Stimulated activated CD8-positive, alpha-beta memory T cell treated with anti-CD3 and anti-CD28 coated beads, Interleukin-7, amount 100 ng/mL, for 24 hours (primary cell): ENCODE data around the gene NXPH1.

Experiments used
- DNase-seq: peaks from one replicate; pipeline ENCODE4 v3.0.0-alpha.2; 2020; ENCODE audit warnings: low read depth

The NXPH1 gene

DNA sequence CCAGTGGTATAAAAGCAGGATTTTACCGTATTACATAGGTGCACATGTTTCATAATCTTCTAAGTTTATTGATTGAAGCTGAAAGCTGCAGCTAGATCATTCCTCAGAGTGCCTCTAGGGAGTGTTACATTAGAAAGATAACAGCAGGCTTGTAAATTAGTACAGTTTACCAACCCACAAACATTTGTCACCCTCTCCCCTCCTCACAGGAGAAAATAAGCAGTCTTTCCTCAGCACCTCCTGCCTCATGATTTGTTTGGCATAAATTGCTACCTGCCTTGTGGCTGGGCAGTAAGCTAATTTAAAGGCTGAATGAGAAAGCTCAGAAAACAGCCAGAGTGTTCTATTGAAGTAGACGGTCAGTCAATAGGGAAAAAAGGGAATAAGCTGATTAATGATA, 74.2 kb downstream of the NXPH1 start:
- DNase-seq: no peak

DNA sequence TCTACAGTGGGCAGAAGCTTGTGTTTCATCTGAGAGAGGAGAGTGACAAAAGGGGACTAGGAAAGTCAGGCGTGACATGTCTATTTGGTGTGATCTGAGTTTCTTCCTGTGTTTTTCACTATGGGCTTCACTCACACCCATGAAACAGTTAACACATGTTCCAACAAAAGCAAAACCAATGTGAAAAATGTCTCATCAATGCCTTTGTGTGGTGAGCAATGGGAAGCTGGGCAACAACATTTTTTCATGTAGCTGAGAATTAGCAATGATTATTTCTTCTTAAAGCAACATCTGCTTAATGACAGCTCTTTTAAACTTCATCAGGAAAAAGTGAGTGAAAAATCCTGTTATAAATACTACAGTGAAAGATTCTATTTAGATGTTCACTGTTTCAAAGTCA, 76.2 kb downstream of the NXPH1 start:
- no peak for DNase-seq

DNA sequence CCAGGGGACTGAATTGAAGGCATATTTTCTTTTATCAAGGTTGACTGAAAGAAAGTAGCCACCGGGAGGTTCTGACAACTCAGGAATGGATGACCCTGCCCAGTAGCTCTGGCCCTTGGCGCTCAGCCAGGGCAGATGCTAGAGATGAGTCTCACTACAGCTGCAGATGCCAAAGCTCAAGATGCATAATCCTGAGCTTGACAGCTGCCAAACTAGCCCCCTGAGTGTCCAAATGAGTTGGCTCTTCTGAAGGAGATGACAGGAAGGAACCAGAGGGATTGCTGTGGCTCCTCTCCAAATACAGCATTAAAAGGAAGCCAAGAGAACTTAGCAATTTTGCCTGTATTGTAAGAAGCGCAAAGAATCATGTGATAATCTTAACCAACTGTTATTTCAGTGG, 78.4 kb downstream of the NXPH1 start:
- DNase-seq: no peak

DNA sequence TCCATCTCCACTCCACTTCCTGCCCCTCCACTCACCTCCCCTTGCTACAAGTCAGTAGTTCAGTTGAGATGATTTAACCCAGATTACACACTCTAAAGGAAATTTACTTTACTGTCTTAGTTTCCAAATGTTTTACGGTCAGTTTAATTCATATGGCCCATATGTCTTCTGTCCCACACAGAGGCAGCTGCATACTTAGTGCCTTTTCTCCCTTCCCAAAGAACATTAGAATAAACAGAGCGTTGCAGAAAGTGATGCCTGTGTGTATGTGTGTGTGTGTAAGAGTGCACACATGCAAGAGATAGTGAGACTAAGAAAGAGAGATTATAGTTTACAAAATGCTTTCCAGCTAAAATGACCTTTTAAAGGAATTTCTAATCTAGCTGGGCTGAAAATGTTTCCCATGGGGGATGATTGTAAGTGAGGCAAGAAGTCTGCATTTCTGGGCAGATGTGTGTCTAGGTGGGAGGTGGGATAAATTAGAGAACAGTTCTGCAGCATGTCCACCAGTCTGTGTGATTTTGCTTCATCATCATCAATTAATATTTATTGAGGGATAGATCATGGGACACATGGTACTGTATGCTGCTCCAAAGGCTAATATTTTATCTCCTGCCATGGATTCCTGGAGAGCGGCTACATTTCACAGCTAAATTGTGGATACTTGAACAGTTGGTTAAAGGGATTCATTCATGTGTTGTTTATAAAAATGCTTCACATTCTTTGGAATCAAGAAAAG, 81.5 kb downstream of the NXPH1 start:
- no peak for DNase-seq

DNA sequence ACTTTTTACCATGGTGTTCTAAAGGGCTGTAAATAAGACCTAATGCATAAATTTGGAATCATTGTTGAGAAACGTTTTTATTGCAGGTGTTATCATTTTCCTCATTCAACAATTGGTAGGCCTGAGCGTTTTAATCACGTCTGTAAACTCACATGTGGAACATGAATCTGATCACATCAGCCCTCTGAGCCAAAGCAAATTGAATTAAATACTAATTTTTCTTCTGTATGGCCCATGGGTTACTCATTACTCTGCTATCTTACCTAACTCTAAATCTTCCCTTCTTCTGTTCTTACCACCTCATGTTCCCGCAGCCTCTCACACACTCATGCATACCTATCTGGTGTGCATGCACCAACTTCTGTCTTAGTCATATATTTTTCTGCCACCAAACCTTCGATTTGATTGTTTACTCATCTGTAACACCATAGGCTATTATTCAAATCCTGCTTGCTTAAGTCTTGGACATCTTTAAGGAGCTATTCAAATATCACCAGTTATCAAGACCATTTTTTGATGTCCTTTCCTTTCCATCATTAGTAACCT, 82.3 kb downstream of the NXPH1 start:
- no peak for DNase-seq

DNA sequence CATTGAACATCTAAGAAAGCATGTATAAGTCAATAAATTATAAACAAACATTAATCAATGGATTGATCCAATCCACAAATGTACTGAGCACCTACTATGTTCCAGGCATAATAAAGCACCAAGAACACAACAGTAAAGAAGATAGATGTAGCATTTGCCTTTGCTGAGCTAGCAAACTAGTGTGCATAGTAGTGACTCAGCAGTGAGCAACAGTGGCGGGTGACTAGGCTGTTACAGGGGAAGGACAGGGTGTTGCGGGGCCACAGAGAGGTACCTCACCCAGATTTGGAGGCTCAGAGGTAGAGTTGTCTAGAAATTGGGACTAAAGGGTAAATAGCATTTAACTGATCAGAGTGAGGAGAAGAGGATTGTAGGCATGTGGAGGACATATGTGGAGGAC, 83.6 kb downstream of the NXPH1 start:
- no peak for DNase-seq

DNA sequence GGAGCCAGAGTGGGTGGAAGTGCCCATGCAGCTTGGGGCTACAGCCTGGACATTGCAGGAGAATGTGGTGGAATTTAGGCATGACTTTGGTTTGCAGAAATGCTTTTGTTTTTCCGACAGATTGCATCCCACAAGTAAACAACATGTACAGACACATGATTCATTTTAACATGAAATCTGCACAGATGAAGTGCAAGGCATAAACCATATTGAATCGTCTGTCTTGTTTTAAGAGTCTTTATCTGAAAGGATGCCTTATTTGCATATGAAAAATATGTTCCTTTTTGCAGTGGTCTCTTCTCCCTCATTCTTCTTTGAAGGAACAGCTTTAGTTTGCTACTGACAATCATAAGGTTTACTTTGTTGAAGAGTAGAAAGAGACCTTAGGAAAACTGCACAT, 94.9 kb downstream of the NXPH1 start:
- DNase-seq: no peak

DNA sequence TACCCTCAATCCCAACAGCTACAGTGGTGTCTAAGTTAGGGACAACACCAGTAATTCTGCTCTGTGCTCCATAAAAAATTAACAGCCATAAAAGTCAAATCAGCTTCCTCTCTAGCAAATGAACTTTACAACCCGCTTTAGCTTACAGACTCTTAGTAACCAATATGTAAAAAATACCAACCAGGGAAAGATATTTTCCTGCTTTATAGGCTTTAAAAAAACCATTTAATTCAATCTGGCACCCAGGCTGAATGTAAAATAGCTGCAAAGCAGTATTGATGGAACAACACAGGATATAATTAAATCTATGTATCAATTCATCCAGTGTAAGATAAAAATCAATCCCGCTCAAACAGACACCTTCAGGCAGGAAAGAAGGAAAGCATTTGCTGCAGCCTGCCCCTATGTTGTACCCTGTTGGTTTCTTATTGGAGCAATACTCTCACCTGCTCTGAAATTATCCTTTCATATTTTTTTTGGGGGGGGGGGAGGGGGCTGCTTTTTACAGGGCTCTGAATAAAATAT, 98.6 kb downstream of the NXPH1 start:
- no peak for DNase-seq

DNA sequence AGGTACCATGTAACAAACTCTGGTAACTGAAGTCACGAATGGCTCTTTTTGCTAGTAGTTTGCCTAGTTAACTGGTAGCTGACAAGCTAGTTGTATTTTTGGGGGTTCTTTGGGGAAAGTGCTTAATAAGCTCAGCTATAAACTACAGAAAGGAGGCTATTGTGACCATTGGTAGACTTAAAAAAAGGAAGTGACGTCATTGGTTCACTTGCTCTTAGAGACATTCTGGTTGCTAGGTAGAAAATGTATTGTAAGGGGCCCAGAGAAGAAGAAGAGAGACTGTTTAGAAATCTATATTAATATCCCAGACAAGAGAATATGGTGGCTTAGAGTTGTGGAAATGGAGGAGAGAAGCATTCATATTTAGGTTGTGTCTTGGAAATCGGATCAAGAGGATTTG, 103.0 kb downstream of the NXPH1 start:
- no peak for DNase-seq

DNA sequence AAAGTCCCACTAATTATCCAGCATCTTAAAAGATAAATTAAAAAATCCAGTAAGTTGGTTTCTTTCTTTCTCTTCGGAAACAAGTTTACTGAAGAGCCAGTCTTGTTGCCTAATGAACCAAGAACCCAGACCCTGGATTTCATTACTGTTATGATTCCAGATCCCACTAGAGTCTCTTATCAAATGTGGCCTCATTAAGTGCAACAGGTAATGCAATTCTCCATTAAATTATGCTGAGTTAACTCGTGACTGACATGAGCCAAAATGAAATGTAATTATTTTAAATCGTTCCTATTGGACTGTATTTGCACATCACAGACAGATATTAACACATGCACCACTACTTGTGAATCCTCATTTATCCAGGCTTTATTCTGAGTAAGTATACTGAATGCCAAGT, 115.6 kb downstream of the NXPH1 start:
- DNase-seq: no peak

DNA sequence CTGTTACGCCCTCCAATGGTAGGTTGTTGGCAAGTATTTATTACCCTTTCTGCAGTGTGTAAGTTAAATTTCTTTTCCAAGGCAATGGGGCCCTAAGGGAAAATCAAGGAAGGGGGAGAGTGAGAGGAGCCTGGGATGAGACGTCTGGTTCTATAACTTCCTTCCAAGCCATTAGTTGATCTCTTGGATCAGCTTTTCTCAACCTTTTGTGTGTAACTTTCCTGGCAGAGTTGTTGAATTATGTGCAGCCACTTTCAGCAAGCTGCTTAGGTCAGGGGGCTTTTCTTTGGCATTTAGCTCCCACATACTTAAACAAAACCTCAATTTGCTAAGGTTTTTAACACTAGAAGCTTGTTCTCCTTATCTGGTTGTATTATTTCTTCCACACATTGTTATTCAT, 127.1 kb downstream of the NXPH1 start:
- no peak for DNase-seq

DNA sequence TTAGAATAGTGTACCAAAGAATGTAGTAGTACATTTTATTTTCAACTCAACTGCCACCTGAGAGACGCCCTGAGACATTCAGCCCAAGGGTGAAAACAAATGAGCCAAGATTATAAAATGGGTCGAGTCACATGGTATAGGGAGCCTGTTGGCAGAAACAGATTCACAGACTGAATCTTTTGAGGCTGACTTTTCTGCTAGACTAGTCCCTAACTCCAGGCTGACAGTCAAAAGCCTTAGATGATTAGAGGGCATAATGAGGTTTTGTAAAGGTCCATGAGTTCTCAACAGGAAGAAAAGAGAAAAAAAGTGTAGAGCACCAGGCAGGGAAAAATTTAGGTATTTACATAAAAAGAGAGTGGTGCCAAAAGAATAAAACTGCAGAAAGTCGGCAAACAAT, 128.0 kb downstream of the NXPH1 start:
- DNase-seq: no peak

DNA sequence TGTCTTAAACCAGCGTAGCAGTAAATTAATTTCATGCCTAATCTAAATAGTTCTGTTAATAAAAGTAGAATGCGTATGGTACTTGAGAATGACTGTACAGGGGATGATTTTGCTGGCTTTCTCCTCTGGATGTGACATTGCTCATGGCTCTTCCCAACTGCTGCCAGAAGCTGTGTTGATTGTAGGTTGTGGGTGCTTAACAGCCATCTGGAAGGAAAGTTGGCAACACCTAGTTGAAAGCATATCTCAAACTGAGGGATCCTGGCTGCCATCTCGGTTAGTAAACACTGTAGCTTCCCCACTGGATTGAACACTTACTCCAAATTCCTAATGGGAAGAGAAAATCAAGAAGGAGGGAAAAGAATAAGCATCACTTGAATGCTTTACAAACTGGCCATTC, 130.9 kb downstream of the NXPH1 start:
- no peak for DNase-seq

DNA sequence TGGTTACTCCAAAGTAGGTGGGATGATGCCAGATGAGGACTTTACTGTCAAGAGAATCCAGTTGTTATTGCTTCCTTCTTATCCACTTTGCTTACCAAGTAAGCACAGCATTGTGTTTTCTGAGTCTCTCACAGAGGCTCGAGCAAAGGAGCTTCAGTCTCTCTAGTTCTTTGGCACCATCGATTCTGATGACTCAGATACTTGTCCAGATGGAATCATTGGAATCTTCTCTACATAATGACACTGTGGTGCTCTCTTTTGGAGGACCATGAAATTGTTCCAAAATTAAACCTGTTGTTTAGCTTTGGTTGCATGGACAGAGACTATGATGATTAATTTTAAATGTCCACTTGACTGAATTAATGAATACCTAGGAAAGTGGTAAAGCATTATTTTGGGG, 132.6 kb downstream of the NXPH1 start:
- DNase-seq: no peak

DNA sequence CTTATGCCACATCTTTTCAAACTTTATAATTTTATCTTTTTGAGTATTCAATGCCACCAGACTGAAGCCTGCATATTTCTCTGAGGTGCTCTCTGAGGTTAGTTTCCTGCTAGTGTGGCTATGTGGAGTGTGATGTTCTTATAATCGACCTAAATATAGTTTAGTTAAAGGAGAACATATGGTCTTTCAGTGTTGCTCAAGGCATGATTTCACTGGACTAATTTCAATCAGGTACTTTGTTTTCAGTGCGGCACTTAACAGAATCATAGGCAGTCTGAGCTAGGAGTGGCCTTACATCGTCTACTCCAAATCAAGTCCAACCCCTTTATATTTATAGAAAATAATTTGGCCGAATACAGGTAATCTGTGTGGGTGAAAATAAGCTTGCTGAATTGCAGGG, 134.2 kb downstream of the NXPH1 start:
- DNase-seq: no peak

DNA sequence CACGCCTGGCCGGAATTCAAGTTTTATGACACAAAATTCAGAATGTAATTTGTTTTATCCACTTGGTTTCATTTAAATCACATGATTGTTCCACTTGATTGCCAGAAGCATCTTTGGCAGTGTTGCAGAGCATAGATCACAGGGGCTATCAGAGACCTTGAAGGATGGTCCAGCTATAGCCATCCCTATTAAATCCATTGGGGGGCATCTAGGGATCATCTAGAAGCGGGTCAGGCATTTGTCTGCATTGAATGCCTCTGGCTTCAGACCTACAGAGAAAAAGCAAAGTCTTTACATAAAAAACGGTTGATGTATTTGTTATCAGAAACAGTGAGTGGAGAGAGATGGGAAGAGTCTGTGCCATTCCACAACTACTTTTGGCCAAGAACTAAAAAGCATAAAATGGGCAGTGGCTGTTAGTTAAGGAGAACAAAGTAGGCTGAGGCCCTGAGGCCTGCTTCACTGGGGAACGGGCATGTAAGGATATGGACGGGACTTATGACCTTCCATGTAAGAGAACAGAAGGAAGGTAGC, 146.3 kb downstream of the NXPH1 start:
- DNase-seq: no peak

DNA sequence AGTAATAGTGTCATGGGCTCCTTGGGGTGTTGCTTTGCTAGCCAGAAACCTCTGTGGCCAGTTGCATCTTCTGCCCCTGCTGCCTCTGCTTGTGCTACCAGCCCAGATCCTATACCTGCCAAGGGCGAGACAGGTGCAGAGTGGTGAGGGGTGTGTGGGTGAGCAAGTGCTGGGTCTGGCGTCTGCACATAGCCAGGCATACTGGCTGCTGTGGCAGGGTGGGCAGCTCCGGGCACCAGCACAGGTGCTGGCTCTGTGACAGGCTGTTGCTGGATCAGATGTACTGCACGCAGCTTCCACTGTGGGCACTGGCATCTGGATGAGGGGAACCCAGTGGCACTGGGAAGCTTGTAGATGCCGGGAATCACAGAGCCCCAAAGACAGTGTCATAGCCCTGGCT, 148.4 kb downstream of the NXPH1 start:
- DNase-seq: no peak

DNA sequence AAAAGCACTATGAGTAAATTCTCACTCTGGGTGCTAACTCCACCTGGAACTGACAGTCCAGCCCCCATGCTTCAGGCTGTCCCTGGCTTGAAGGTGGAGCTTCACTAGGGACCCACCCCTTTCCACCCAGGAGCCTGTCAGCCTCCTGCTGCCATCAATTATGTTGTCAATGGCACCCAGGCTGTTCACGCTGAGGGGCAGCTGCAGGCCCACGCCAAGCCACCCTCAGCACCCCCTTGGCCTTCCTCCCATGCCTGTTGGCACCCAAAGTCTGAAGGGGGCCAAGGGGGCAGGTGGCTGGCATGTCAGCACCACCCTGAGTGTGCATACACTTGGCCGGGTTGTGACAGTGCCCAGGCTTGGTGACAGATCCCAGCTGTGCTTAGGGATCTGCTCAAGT, 149.3 kb downstream of the NXPH1 start:
- DNase-seq: no peak

DNA sequence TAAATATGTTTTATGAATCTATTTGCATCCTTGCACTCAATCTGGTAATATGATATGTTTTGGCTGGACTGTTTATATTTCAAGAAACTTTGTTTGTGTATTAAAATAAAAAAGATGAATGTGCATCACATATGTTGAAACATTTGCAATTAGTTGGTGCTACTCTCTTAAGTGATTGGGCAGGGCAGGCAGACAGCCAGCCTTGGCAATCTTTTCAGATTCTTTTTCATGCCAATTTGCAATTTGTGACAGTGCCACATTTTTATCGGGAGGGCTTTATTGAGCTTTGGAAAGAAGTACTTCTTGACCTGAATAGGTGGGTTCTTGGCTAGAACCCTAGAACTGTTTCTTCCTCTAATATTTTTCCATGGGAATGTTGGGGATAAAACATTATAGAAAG, 152.2 kb downstream of the NXPH1 start:
- DNase-seq: no peak

DNA sequence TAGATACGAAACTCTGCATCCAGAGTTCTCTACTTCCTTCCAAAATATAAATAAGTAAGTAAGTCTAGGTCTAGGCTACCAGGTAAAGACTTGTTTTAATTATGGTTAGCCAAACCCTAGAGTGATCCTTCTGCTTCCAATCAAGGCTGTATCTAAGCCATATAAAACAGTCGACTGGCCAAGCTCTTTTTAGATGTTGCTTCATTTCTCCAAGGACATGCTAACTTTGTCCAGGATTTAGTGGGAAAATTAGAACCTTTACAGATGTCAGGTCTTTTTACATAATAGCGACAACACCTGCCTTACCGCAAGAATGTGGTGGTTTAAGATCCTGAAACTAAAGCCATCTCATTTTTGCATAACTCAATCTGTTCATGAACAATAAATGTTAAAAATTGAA, 156.8 kb downstream of the NXPH1 start:
- DNase-seq: no peak

DNA sequence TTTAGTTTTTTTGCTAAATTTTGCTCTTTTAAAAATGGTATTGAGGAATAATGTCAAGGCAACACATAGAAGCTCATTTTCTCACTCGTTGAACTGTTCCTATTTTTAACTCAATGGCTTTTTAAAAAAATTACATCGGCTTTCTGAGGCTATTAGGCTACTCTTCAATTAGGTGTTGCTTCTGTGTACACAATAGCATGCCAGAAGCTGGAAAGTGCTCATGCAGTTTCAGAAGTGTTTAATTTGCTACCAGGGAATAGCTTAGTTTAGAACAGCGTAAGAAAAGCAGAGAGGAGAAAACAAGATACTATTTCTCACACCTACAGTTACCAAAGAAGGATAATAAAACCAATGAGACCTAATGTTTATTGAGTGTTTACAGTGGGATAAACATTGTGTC, 157.4 kb downstream of the NXPH1 start:
- no peak for DNase-seq

DNA sequence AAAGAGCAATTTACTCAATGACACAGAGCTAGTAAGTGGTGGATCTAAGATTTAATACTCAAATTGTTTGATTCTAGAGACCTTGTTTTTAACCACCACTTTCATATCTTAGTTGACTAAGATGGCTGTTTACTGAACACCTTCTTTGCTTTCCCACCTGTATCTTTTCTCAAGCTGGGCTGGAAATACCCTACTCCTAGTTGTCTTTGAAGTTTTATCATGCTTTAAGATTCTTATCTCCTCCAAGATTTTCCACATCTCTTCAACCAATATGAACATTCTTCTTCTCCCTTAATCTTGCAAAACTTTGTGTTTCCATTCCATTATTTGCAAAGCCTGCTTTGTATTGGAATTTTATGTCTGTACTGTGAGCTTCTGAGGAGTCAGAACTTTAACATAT, 157.9 kb downstream of the NXPH1 start:
- DNase-seq: no peak

DNA sequence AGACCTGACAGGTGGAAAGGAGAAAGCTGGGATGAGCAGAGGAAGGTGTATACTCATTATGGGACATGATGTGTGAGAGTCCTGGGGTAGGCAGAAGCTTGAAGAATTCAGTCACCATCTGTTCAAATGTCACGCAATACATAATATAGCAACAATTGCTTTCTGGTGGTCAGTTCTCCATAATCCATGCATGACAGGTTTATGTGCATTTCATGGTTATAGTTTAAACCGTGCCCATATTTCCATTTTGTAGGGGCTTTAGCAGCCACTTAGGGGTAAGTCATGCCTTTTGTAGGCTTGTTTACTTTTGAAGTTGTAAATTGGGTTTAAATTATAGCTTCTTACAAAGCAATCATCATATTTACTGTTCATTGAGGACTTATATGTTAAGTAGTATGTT, 158.8 kb downstream of the NXPH1 start:
- DNase-seq: no peak

DNA sequence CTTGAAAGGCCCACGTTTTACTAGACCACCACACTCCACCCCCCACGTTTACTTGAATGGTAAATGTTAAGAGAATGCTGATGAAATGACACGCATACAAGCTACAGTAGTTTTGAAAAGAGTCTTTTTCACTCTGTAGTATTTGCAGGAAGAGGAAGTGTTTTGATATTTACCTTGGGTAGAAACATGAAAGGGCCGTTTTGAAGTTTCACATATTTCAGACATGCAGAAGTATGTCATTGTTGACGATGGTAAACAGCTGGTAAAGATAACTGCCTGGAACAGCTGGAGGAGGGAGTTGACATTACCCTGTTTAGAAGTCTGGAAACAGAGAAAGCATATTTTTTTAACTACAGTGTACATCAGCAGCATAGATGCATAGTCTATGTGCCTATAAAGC, 160.7 kb downstream of the NXPH1 start:
- no peak for DNase-seq
